Limb (tissue), 2 donors: ENCODE data around the gene BOD1L1.

ENCODE experiments used
- DNase-seq, 2 donors: peaks; one replicate each; pipeline ENCODE4 v3.0.0-alpha.2; 2016; ENCODE audit errors: extremely low spot score in 2 of 2

Gene BOD1L1

GRCh38 chr4:13527192-13527980, 100.1 kb downstream of the BOD1L1 start:
- no peak for DNase-seq

DNA sequence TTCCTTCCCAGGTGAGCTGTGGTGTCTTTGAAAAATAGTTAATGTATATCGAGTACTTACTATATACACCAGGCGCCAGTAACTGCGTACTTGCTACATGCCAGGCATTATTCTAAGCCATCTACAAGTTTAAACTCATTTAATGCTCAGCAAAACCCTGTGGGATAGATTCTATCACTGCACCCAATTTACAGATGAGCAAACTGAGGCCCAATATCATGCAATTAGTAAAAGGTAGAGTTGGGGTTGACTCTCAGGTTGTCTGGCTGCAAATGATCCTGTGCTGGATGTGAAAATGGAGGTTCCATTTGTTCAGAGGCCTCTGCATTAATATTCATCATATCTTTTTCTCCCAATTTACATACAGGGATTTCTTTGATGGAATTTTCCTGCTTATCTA, 100.9 kb downstream of the BOD1L1 start:
- DNase-seq: no peak

GRCh38 chr4:13525606-13526281, 101.8 kb downstream of the BOD1L1 start:
- no peak for DNase-seq

DNA sequence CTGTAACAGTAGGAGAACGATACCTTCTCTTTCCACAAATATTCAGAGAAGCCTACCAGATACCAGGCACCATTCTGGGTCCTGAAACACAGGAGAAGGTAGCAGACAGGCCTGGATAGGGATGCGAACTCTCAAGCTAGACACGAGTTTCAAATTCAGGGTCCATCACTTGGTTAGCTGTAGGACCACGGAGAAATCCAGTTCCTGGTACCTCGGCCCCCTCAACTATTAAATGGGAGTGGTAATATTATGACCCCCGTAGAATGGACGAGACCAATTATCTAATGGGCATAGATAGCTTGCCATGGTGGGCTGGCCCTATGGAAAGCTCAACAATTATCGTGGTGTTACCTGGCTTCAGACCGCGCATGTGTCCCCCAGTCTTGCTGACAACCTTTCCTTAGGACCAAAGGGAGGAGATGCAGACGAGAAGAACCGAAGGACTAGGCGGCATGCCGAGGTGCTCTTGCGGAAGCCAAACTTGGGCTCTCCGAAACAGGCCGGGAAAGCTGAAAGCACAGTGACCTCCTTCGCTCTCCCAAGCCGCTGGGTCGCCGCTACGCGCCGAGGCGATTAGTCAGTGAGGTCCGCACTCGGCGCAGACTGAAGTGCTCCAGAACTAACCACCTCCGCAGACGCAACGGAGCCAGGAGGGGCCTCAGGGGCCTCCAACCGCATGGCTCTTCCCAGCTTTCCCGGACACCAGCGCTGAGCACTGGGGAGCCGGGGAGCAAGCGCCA, 102.9 kb downstream of the BOD1L1 start:
- DNase-seq: peak in 1 of 2 donors; percentile 36

DNA sequence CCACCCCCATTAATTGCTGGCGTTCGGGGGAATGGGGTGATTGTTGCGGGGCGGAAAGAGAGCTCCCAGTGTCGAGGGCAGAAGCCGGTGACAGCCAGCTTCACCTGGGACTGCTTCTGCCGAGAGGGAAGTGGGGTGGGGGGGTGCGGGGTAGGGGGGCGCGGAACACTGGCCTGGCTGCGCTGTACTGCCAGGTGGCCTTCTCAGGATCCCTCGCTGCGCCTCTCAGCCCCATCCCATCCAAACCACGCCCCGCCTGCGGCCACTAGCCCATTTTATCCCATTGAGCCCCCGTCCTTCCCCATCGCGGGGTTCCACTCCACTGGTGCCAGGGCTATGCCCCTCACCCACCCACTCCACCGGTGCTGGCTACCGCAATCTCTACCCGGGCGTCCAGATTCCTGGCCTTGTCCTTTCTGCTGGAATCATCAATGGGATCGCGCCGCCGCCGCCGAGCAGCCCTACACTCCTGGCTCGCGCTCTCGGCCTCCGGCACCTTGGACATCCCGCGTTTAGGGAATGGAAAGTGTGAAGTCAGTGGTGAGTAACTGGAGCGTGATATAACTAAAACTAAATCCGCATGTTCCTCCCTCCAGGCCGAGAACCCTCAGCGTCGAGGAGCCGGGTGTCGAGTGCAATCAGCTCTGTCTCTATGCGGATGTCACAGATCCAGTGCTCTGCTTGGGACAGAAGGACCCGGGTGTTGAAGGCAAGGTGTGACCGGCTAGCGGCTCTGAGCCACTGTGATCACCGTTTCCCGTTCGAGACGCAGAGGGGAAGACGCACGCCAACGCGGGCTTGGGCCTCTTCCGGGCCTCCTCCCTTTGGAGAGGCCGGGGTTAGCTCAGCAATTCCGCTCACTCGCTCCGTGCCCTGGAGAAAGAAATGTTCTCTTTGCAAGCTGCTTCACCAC, 103.7 kb downstream of the BOD1L1 start:
- DNase-seq: no peak

DNA sequence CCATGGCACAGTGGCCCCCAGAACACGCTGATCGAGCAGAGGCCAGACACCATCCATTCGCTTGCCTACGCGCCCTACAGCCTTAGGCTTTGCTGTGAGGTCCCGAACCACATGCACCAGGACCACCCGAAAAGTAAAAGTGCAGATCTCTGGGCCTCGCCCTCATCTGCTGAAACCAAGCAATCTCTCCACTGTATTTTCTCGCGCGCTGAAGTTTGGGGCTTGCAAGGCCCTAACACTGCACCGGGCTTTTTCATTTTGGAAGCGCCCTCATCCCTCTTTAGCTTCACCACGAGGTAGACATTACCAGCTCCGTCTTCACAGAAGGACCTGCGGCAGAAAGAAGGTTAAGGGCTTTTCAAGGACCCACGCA, 104.4 kb downstream of the BOD1L1 start:
- peak in 1 of 2 donors; percentile 42 for DNase-seq

DNA sequence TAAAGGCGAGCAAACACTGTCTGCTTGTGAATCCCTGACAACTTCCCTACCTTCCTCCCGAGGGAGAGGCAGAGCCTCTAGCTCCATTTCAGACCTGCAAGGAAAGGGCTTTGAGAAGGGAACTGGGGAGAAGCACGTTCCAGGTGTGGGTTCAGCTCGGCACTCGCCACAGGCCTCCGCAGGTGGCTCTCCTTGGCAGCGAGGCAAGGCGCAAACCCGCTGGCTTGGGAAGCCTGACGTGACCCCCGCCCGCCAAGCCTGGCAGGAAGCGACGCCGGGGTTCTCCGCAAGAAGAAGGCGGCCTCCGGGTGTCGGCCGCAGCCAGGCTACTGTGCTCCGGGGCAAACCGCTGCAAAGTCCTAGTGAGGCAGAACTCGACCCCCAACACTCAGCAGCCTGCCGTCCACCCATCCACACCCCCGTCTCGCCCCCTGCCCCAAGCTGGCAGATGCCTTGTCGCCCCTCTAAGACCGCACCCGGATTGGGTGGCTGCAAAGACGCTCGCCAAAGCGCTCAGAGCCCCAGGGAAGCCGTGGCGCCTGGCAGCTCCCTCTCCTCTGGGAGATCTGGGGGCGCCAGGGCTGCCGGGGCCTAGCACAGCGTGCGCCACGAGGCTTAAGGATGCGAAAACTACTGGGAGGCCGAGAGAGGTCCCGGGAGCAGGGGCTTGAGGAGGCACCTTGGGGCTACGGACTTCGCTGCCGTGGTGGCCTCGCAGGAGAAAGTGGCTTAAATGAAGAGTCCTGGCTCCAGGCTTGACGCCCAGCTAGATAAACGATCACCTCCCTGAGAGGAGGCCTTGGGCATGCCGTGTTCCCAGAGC, 105.0 kb downstream of the BOD1L1 start:
- DNase-seq: peak in 1 of 2 donors; percentile 44

- no peak for DNase-seq
Measured at GRCh38 chr4:13521047-13521446, 106.5 kb downstream of the BOD1L1 start.
